Panc1 (cell line): Measurements from ENCODE around the gene APBB2. TPM values are rescaled to one million over a fixed set of nuclear protein-coding genes. Genes with fewer than 3 reads are reported as not detected.

ENCODE experiments used
- ATAC-seq: fragments of 200-7000 bp; cut with Tn5 transposase; 2 replicates; pipeline ENCODE4 v1.9.1; 2020; ENCODE audit warnings: mild to moderate bottlenecking, moderate library complexity
- BruUV-seq: library from RNA; stranded (reverse); fragments of 400-500 nt; replicated peaks from 2 replicates; lab custom pipeline; 2021; lab: Mats Ljungman, UMichigan
- CTCF ChIA-PET: fragments of 300-600 bp; sonication (Branson Sonifier 250); formaldehyde crosslinking; loops from one replicate; lab custom pipeline; 2022; ENCODE audit warnings: antibody characterized with exemption; lab: Charles Lee
- POLR2A ChIA-PET: fragments of 300-600 bp; sonication (Branson Sonifier 250); formaldehyde crosslinking; loops from one replicate; lab custom pipeline; 2022; ENCODE audit warnings: antibody characterized with exemption; lab: Charles Lee
- DNase-seq: peaks from one replicate; pipeline ENCODE4 v3.0.0-alpha.2; 2010; ENCODE audit warnings: low read depth, low spot score
- H3K27ac ChIP-seq: 2 replicates; pipeline ENCODE4 v1.5.1; 2011; ENCODE audit warnings: mild to moderate bottlenecking, low read length, inconsistent platforms
- H3K27me3 ChIP-seq: fragments of 200-500 bp; sonication (Bioruptor generic); 2 replicates; pipeline ENCODE4 v1.6.0; 2014; ENCODE audit warnings: low read length, inconsistent platforms; ENCODE audit not compliant: control insufficient read depth, insufficient read depth
- H3K36me3 ChIP-seq: fragments of 200-500 bp; sonication (Bioruptor generic); 2 replicates; pipeline ENCODE4 v1.5.1; 2014; ENCODE audit warnings: inconsistent platforms, mild to moderate bottlenecking, low read length, moderate library complexity; ENCODE audit not compliant: control insufficient read depth, insufficient read depth
- H3K4me1 ChIP-seq: 2 replicates; pipeline ENCODE4 v1.5.1; 2011; ENCODE audit warnings: inconsistent platforms, mild to moderate bottlenecking, low read length, moderate library complexity; ENCODE audit not compliant: control insufficient read depth, insufficient read depth
- H3K4me3 ChIP-seq, 2 experiments: 2 replicates each; pipeline ENCODE4 v1.5.1; 2011 to 2012; ENCODE audit warnings: low read depth in 2 of 2, low read length in 2 of 2, mild to moderate bottlenecking in 2 of 2, inconsistent platforms in 1 of 2, moderate library complexity in 1 of 2
- H3K9me3 ChIP-seq: fragments of 200-500 bp; sonication (Bioruptor generic); 2 replicates; pipeline ENCODE4 v1.5.1; 2014; ENCODE audit warnings: low read depth, mild to moderate bottlenecking, inconsistent platforms, low read length, moderate library complexity; ENCODE audit not compliant: control insufficient read depth, insufficient read depth
- CTCF ChIP-seq: fragments of 450-650 bp; IDR thresholded peaks from 2 replicates; pipeline ENCODE4 v1.5.1; 2017; ENCODE audit warnings: mild to moderate bottlenecking
- POLR2AphosphoS5 ChIP-seq: IDR thresholded peaks from 2 replicates; pipeline ENCODE4 v1.6.1; 2012; ENCODE audit warnings: mild to moderate bottlenecking, low read depth, low read length, moderate library complexity
- SIN3A ChIP-seq: IDR thresholded peaks from 2 replicates; pipeline ENCODE4 v1.6.1; 2012; ENCODE audit warnings: low read depth, mild to moderate bottlenecking, low read length, moderate library complexity, borderline replicate concordance; ENCODE audit not compliant: insufficient read depth
- TCF7L2 ChIP-seq: IDR thresholded peaks from 2 replicates; pipeline ENCODE4 v1.6.1; 2011; ENCODE audit warnings: mild to moderate bottlenecking, low read depth, low read length, inconsistent platforms
- in situ Hi-C: cut with HindIII; loops from 2 replicates; pipeline ENCODE4 v1.10.0; 2016; ENCODE audit warnings: low sequenced_read_pairs, low pct_unique_long_range_greater_than_20kb
- intact Hi-C: fragments of 100-400 bp; cut with micrococcal nuclease; formaldehyde crosslinking; loops from one replicate; pipeline ENCODE4 v1.10.0; 2022; ENCODE audit not compliant: unreplicated experiment
- total RNA-seq: library from RNA; stranded (reverse); gene quantifications from one replicate; pipeline ENCODE4 v1.2.1, GENCODE V29; 2021; ENCODE audit not compliant: unreplicated experiment
- TF ChIP-seq, protein P1 (sequence below), 2 experiments: IDR thresholded peaks; 2 replicates each; pipeline ENCODE4 v1.6.1; 2011 to 2012; ENCODE audit warnings: low read depth in 2 of 2, control low read depth in 1 of 2, low read length in 1 of 2, mild to moderate bottlenecking in 1 of 2, moderate library complexity in 1 of 2; ENCODE audit not compliant: insufficient read depth in 1 of 2

APBB2 gene
- total RNA-seq, 1 experiment from 2014 or later, result 27.1 TPM

GRCh38 chr4:41207291-41207831 is 7.0 kb downstream of the APBB2 start:
- ChIA-PET POLR2A (no interaction called here), CTCF (interaction anchor here (0.7 kb wide), 1 partner anchor 14 kb away, joined by 3 read pairs; no protein-coding TSS in a partner anchor)
- in situ Hi-C loops (no loop called here), intact Hi-C loops (loop anchor here (10.0 kb wide), 1 partner anchor 63 kb away; no protein-coding TSS in a partner anchor)
- H3K27ac ChIP-seq, result no peak overlapping the region
- H3K36me3 ChIP-seq, result no peaks in the 10 kb centered on the region
- TF ChIP-seq CTCF (no peak), POLR2AphosphoS5 (no peak), SIN3A (no peak), TCF7L2 (no peak)
- TF ChIP-seq, protein P1, sequence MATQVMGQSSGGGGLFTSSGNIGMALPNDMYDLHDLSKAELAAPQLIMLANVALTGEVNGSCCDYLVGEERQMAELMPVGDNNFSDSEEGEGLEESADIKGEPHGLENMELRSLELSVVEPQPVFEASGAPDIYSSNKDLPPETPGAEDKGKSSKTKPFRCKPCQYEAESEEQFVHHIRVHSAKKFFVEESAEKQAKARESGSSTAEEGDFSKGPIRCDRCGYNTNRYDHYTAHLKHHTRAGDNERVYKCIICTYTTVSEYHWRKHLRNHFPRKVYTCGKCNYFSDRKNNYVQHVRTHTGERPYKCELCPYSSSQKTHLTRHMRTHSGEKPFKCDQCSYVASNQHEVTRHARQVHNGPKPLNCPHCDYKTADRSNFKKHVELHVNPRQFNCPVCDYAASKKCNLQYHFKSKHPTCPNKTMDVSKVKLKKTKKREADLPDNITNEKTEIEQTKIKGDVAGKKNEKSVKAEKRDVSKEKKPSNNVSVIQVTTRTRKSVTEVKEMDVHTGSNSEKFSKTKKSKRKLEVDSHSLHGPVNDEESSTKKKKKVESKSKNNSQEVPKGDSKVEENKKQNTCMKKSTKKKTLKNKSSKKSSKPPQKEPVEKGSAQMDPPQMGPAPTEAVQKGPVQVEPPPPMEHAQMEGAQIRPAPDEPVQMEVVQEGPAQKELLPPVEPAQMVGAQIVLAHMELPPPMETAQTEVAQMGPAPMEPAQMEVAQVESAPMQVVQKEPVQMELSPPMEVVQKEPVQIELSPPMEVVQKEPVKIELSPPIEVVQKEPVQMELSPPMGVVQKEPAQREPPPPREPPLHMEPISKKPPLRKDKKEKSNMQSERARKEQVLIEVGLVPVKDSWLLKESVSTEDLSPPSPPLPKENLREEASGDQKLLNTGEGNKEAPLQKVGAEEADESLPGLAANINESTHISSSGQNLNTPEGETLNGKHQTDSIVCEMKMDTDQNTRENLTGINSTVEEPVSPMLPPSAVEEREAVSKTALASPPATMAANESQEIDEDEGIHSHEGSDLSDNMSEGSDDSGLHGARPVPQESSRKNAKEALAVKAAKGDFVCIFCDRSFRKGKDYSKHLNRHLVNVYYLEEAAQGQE (IDR thresholded peaks at IDR 0.05; ENCODE audit: insufficient read depth in 1 of 2, low read depth in 2 of 2, low read length in 1 of 2), result no peak
- H3K4me3 ChIP-seq, result no peak overlapping the region
- no peak for ATAC-seq
- DNase-seq, result no peak
- H3K9me3 ChIP-seq, result no peaks in the 10 kb centered on the region
- H3K4me1 ChIP-seq, result peaks cover 50% of the 10 kb centered on the region
- H3K27me3 ChIP-seq, result no peaks in the 10 kb centered on the region
- no TSS peak for BruUV-seq

- no peaks in the 10 kb centered on the region for H3K9me3 ChIP-seq
- DNase-seq, result no peak
- H3K4me3 ChIP-seq, result no peak overlapping the region
- no peaks in the 10 kb centered on the region for H3K36me3 ChIP-seq
- in situ Hi-C loops (no loop called here), intact Hi-C loops (loop anchor here (10.0 kb wide), 1 partner anchor 61 kb away; no protein-coding TSS in a partner anchor)
- no TSS peak for BruUV-seq
- CTCF ChIA-PET, result interaction anchor here (1.2 kb wide), 1 partner anchor 8 kb away, joined by 3 read pairs; the partner anchor contains the start of gene APBB2
- POLR2A ChIA-PET, result no interaction called here
- H3K27ac ChIP-seq, result no peak overlapping the region; the same call in 1 of the 2 replicates
- TF ChIP-seq CTCF (no peak), TCF7L2 (no peak), POLR2AphosphoS5 (no peak), SIN3A (no peak)
- TF ChIP-seq, protein P1 (IDR thresholded peaks at IDR 0.05; ENCODE audit: insufficient read depth in 1 of 2, low read depth in 2 of 2, low read length in 1 of 2), result no peak
- ATAC-seq, result no peak
- H3K27me3 ChIP-seq, result no peaks in the 10 kb centered on the region
- H3K4me1 ChIP-seq, result peaks cover 50% of the 10 kb centered on the region
Measured at GRCh38 chr4:41205854-41206460, 8.4 kb downstream of the APBB2 start.
